GM12878 (cell line): ENCODE data around the gene ODF2L. TPM values are rescaled to one million over a fixed set of nuclear protein-coding genes. Genes with fewer than 3 reads are reported as not detected.

Experiments
- ATAC-seq: fragments of 200-7000 bp; cut with Tn5 transposase; 3 replicates; pipeline ENCODE4 v1.9.1; 2020; ENCODE audit warnings: mild to moderate bottlenecking, moderate library complexity
- BruUV-seq: library from RNA; stranded (reverse); fragments of 400-500 nt; replicated peaks from 2 replicates; lab custom pipeline; 2021; lab: Mats Ljungman, UMichigan
- CTCF ChIA-PET: fragments of 300-600 bp; sonication (Branson Sonifier 250); formaldehyde crosslinking; extraction: SDS; loops from one replicate; lab custom pipeline; 2021; ENCODE audit warnings: inconsistent platforms; lab: Yijun Ruan, JAX
- POLR2A ChIA-PET: fragments of 350-600 bp; formaldehyde crosslinking; extraction: SDS; loops from one replicate; lab custom pipeline; 2021; ENCODE audit warnings: inconsistent platforms; lab: Charles Lee
- RAD21 ChIA-PET: fragments of 300-600 bp; sonication (Branson Sonifier 250); formaldehyde crosslinking; loops from one replicate; lab custom pipeline; 2023; ENCODE audit warnings: antibody characterized with exemption; ENCODE audit not compliant: unreplicated experiment; lab: Charles Lee
- SMC1A ChIA-PET: fragments of 300-600 bp; sonication (Branson Sonifier 250); formaldehyde crosslinking; loops from one replicate; lab custom pipeline; 2023; ENCODE audit not compliant: unreplicated experiment, uncharacterized antibody; lab: Charles Lee
- DNase-seq: peaks from one replicate; pipeline ENCODE4 v3.0.0-alpha.2; 2011; ENCODE audit warnings: low read depth, low spot score
- FAIRE-seq: peaks from 3 replicates; lab custom pipeline; 2011; peaks lifted over from hg19 to GRCh38; lab: Jason Lieb, UNC
- H2AFZ ChIP-seq: 2 replicates; pipeline ENCODE4 v1.6.0; 2011; ENCODE audit warnings: low read depth, low read length, control low read depth; ENCODE audit not compliant: control insufficient read depth
- H3K27ac ChIP-seq: 2 replicates; pipeline ENCODE4 v1.5.1; 2011; ENCODE audit warnings: control low read depth; ENCODE audit not compliant: control insufficient read depth, insufficient read depth
- H3K27me3 ChIP-seq, 2 experiments: replicated peaks in 1 of 2; 2 replicates each; pipeline versions ENCODE4 v1.6.0 to v1.6.1; 2011; ENCODE audit warnings: low read length in 1 of 2; ENCODE audit not compliant: control insufficient read depth in 2 of 2, insufficient read depth in 2 of 2
- H3K36me3 ChIP-seq, 2 experiments: 2 replicates each; pipeline ENCODE4 v1.5.1; 2011; ENCODE audit warnings: low read length in 1 of 2; ENCODE audit not compliant: control insufficient read depth in 2 of 2, insufficient read depth in 2 of 2
- H3K4me1 ChIP-seq: 2 replicates; pipeline ENCODE4 v1.6.1; 2011; ENCODE audit warnings: mild to moderate bottlenecking, low read length, moderate library complexity, mixed read lengths; ENCODE audit not compliant: control insufficient read depth, insufficient read depth
- H3K4me2 ChIP-seq: 2 replicates; pipeline ENCODE4 v1.6.0; 2011; ENCODE audit warnings: control low read depth; ENCODE audit not compliant: control insufficient read depth, insufficient read depth
- H3K4me3 ChIP-seq: fragments of 200-600 bp; sonication (generic); 2 replicates; pipeline ENCODE4 v1.5.1; 2016
- H3K79me2 ChIP-seq: 2 replicates; pipeline ENCODE4 v1.6.0; 2011; ENCODE audit warnings: low read length; ENCODE audit not compliant: control insufficient read depth, insufficient read depth
- H3K9ac ChIP-seq: 2 replicates; pipeline ENCODE4 v1.8.0; 2011; ENCODE audit warnings: low read length, control low read depth, mixed read lengths; ENCODE audit not compliant: control insufficient read depth, insufficient read depth
- H3K9me3 ChIP-seq: replicated peaks from 3 replicates; pipeline ENCODE4 v1.5.1; 2011; ENCODE audit warnings: mild to moderate bottlenecking, low read length; ENCODE audit not compliant: control insufficient read depth, insufficient read depth
- H4K20me1 ChIP-seq: 2 replicates; pipeline ENCODE4 v1.6.0; 2011; ENCODE audit not compliant: control insufficient read depth, insufficient read depth
- ATF7 ChIP-seq: fragments of 450-650 bp; IDR thresholded peaks from 2 replicates; pipeline ENCODE4 v1.6.1; 2016; ENCODE audit warnings: low read depth, mild to moderate bottlenecking
- ESRRA ChIP-seq: IDR thresholded peaks from 2 replicates; pipeline ENCODE4 v1.6.1; 2012; ENCODE audit warnings: mild to moderate bottlenecking, low read length, improper control_type of control experiment
- GABPA ChIP-seq: IDR thresholded peaks from 2 replicates; pipeline ENCODE4 v1.6.1; 2014; ENCODE audit warnings: antibody characterized with exemption, low read depth, mild to moderate bottlenecking, inconsistent platforms
- HCFC1 ChIP-seq: fragments of 150-350 bp; IDR thresholded peaks from 2 replicates; pipeline ENCODE4 v1.6.1; 2014; ENCODE audit warnings: low read length
- HDAC6 ChIP-seq: fragments of 200-600 bp; sonication (generic); IDR thresholded peaks from one replicate; pipeline ENCODE4 v1.8.0; 2017; ENCODE audit warnings: antibody characterized with exemption; ENCODE audit not compliant: unreplicated experiment
- IRF4 ChIP-seq: IDR thresholded peaks from 2 replicates; pipeline ENCODE4 v1.6.1; 2011; ENCODE audit warnings: low read depth, low read length
- JUND ChIP-seq: IDR thresholded peaks from 2 replicates; pipeline ENCODE4 v1.6.1; 2012; ENCODE audit warnings: low read depth, mild to moderate bottlenecking, low read length, improper control_type of control experiment, moderate library complexity
- MTA2 ChIP-seq: fragments of 450-650 bp; IDR thresholded peaks from 2 replicates; pipeline ENCODE4 v1.6.1; 2016; ENCODE audit warnings: low read depth, mild to moderate bottlenecking, moderate library complexity
- NR2F1 ChIP-seq: fragments of 450-650 bp; conservative IDR thresholded peaks from 2 replicates; pipeline ENCODE4 v1.6.1; 2017; ENCODE audit warnings: mild to moderate bottlenecking
- PAX5 ChIP-seq: IDR thresholded peaks from 2 replicates; pipeline ENCODE4 v1.6.1; 2011; ENCODE audit warnings: low read depth, low read length, borderline replicate concordance
- POLR2A ChIP-seq: IDR thresholded peaks from 2 replicates; pipeline ENCODE4 v1.6.1; 2011; ENCODE audit warnings: low read depth, mild to moderate bottlenecking, low read length
- RB1 ChIP-seq: fragments of 450-650 bp; formaldehyde crosslinking; IDR thresholded peaks from 2 replicates; pipeline ENCODE4 v1.6.1; 2017; ENCODE audit warnings: mild to moderate bottlenecking, borderline replicate concordance
- RFX5 ChIP-seq: IDR thresholded peaks from 2 replicates; pipeline ENCODE4 v1.6.1; 2011; ENCODE audit warnings: low read depth, low read length, improper control_type of control experiment
- SUZ12 ChIP-seq: fragments of 200-600 bp; sonication (generic); IDR thresholded peaks from one replicate; pipeline ENCODE4 v1.6.1; 2018; ENCODE audit warnings: antibody characterized with exemption, mild to moderate bottlenecking; ENCODE audit not compliant: unreplicated experiment
- ZNF217 ChIP-seq: fragments of 450-650 bp; IDR thresholded peaks from 2 replicates; pipeline ENCODE4 v1.6.1; 2017; ENCODE audit warnings: antibody characterized with exemption, mild to moderate bottlenecking
- ZNF622 ChIP-seq: fragments of 450-650 bp; IDR thresholded peaks from 2 replicates; pipeline ENCODE4 v1.6.1; 2017; ENCODE audit warnings: mild to moderate bottlenecking, inconsistent platforms
- ZSCAN29 ChIP-seq: fragments of 450-650 bp; IDR thresholded peaks from 2 replicates; pipeline ENCODE4 v1.6.1; 2017; ENCODE audit warnings: mild to moderate bottlenecking, moderate library complexity
- WGBS: methylation state at CpG from one replicate; pipeline ENCODE4 v1.1.6; 2016; ENCODE audit warnings: low lambda C conversion rate; ENCODE audit not compliant: insufficient replicate concordance, insufficient coverage; ENCODE audit errors: missing lambda C conversion rate; 5-methylcytosine and 5-hydroxymethylcytosine counted together
- in situ Hi-C: fragments of 300-500 bp; cut with MboI; formaldehyde crosslinking; loops from 9 replicates; pipeline ENCODE4 v1.14.3; 2018; ENCODE audit warnings: mixed read lengths
- intact Hi-C: fragments of 100-400 bp; cut with micrococcal nuclease; formaldehyde crosslinking; loops from one replicate; pipeline ENCODE4 v1.14.2; 2022; ENCODE audit not compliant: unreplicated experiment
- polyA plus RNA-seq, 11 experiments: library from polyadenylated mRNA; depleted of rRNA in 4 of 11; unstranded in 6 of 11; stranded (reverse) in 5 of 11; fragments of >200 nt; fragmentation: Nextera tagmentation in 4 of 11; fragmentation: Illumina TruSeq in 1 of 11; extraction: Ambion mirVana in 4 of 11; extraction: Trizol in 1 of 11; gene quantifications; 1 replicate in 1 of 11; 2 replicates in 10 of 11; pipeline versions ENCODE4 v1.2.1 to v1.2.3, GENCODE V29; 2011 to 2016; ENCODE audit warnings: inconsistent platforms in 2 of 11, missing spikeins in 2 of 11, low read depth in 1 of 11
- total RNA-seq, 4 experiments: library from RNA; depleted of rRNA in 3 of 4; stranded (reverse); fragments of >200 nt in 3 of 4; fragmentation: Illumina TruSeq in 1 of 4; extraction: Trizol in 1 of 4; gene quantifications; 2 replicates each; pipeline versions ENCODE4 v1.2.1 to v1.2.3, GENCODE V29; 2013 to 2021
- TF ChIP-seq, protein P1 (sequence below): IDR thresholded peaks from 2 replicates; pipeline ENCODE4 v1.6.1; 2012; ENCODE audit warnings: improper control_type of control experiment, low read depth, low read length; ENCODE audit not compliant: insufficient replicate concordance

The ODF2L gene
- total and polyA plus RNA-seq, 10 of the 15 experiments (the other 5 are each of a cell fraction or from before 2014, with no cell fraction given), result 10.4 to 29.5 (median 18.5) TPM

GRCh38 chr1:86318436-86318835, 77.7 kb downstream of the ODF2L start:
- DNase-seq (no peak), ATAC-seq (no peak), FAIRE-seq (no peak)
- H2AFZ ChIP-seq, result no peak overlapping the region
- CTCF ChIA-PET, result no interaction called here
- no peaks in the 10 kb centered on the region for H4K20me1 ChIP-seq
- H3K36me3 ChIP-seq, result no peaks in the 10 kb centered on the region
- no peaks in the 10 kb centered on the region for H3K79me2 ChIP-seq
- POLR2A ChIA-PET, result no interaction called here
- H3K27ac ChIP-seq, result no peak overlapping the region
- WGBS, result 43% methylated on average over 3 of the region's 3 CpGs
- no peaks in the 10 kb centered on the region for H3K27me3 ChIP-seq
- intact Hi-C loops (no loop called here), in situ Hi-C loops (no loop called here)
- H3K9ac ChIP-seq, result no peak overlapping the region
- BruUV-seq, result no TSS peak
- no peak overlapping the region for H3K4me3 ChIP-seq
- no peak overlapping the region for H3K4me2 ChIP-seq
- SMC1A ChIA-PET, result interaction anchor here (1.1 to 1.6 kb wide), 2 partner anchors 10 to 35 kb away, joined by 3 read pairs; no protein-coding TSS in a partner anchor
- H3K9me3 ChIP-seq, result no peaks in the 10 kb centered on the region
- no peaks in the 10 kb centered on the region for H3K4me1 ChIP-seq
- TF ChIP-seq MTA2, result no peak
- TF ChIP-seq GABPA, result no peak
- TF ChIP-seq, protein P1, sequence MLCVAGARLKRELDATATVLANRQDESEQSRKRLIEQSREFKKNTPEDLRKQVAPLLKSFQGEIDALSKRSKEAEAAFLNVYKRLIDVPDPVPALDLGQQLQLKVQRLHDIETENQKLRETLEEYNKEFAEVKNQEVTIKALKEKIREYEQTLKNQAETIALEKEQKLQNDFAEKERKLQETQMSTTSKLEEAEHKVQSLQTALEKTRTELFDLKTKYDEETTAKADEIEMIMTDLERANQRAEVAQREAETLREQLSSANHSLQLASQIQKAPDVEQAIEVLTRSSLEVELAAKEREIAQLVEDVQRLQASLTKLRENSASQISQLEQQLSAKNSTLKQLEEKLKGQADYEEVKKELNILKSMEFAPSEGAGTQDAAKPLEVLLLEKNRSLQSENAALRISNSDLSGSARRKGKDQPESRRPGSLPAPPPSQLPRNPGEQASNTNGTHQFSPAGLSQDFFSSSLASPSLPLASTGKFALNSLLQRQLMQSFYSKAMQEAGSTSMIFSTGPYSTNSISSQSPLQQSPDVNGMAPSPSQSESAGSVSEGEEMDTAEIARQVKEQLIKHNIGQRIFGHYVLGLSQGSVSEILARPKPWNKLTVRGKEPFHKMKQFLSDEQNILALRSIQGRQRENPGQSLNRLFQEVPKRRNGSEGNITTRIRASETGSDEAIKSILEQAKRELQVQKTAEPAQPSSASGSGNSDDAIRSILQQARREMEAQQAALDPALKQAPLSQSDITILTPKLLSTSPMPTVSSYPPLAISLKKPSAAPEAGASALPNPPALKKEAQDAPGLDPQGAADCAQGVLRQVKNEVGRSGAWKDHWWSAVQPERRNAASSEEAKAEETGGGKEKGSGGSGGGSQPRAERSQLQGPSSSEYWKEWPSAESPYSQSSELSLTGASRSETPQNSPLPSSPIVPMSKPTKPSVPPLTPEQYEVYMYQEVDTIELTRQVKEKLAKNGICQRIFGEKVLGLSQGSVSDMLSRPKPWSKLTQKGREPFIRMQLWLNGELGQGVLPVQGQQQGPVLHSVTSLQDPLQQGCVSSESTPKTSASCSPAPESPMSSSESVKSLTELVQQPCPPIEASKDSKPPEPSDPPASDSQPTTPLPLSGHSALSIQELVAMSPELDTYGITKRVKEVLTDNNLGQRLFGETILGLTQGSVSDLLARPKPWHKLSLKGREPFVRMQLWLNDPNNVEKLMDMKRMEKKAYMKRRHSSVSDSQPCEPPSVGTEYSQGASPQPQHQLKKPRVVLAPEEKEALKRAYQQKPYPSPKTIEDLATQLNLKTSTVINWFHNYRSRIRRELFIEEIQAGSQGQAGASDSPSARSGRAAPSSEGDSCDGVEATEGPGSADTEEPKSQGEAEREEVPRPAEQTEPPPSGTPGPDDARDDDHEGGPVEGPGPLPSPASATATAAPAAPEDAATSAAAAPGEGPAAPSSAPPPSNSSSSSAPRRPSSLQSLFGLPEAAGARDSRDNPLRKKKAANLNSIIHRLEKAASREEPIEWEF, result no peak
- TF ChIP-seq ZNF217, result no peak
- TF ChIP-seq RFX5, result no peak
- no peak for TF ChIP-seq ESRRA
- no peak for TF ChIP-seq JUND
- TF ChIP-seq HDAC6, result no peak
- TF ChIP-seq ZNF622, result no peak
- TF ChIP-seq PAX5, result no peak
- no peak for TF ChIP-seq NR2F1
- TF ChIP-seq IRF4, result no peak
- no peak for TF ChIP-seq RB1
- no peak for TF ChIP-seq POLR2A
- no peak for TF ChIP-seq ZSCAN29
- TF ChIP-seq HCFC1, result no peak
- TF ChIP-seq SUZ12, result no peak
- no peak for TF ChIP-seq ATF7
- RAD21 ChIA-PET, result no interaction called here
